Bronchial epithelial cell (primary cell): Measurements from ENCODE around the gene SMIM12. TPM values are rescaled to one million over a fixed set of nuclear protein-coding genes. Genes with fewer than 3 reads are reported as not detected.

ENCODE experiments used
- DNase-seq: peaks from one replicate; pipeline ENCODE4 v3.0.0-alpha.2; 2010; ENCODE audit warnings: low read depth
- FAIRE-seq: peaks from 2 replicates; lab custom pipeline; 2011; peaks lifted over from hg19 to GRCh38; lab: Jason Lieb, UNC
- H3K27me3 ChIP-seq: 2 replicates; pipeline ENCODE4 v1.5.1; 2011; ENCODE audit warnings: low read length; ENCODE audit not compliant: control insufficient read depth, insufficient read depth
- H3K36me3 ChIP-seq: 2 replicates; pipeline ENCODE4 v1.5.1; 2011; ENCODE audit warnings: low read length; ENCODE audit not compliant: control insufficient read depth, insufficient read depth
- H3K4me3 ChIP-seq: 2 replicates; pipeline ENCODE4 v1.5.1; 2011; ENCODE audit warnings: mild to moderate bottlenecking, low read depth, low read length, control low read depth
- CTCF ChIP-seq: IDR thresholded peaks from 2 replicates; pipeline ENCODE4 v1.5.1; 2011; ENCODE audit warnings: mild to moderate bottlenecking, moderate library complexity, low read length, control low read depth, inconsistent platforms; ENCODE audit not compliant: insufficient read depth, severe bottlenecking
- total RNA-seq: library from RNA; depleted of rRNA; stranded (reverse); fragments of >200 nt; gene quantifications from 2 replicates; pipeline ENCODE4 v1.2.1, GENCODE V29; 2014

SMIM12 gene
- total RNA-seq, 1 donor from 2014 or later, result 34.8 TPM

- no peak for TF ChIP-seq CTCF
- DNase-seq (no peak), FAIRE-seq (no peak)
- Histone ChIP-seq H3K4me3 (no peak overlapping the region), H3K27me3 (no peaks in the 10 kb centered on the region), H3K36me3 (peaks cover 7% of the 10 kb centered on the region)
These were observed 9.2 kb downstream of the SMIM12 start for GRCh38 chr1:34850382-34850781.

GRCh38 chr1:34847094-34847493 lies 12.5 kb downstream of the SMIM12 start:
- FAIRE-seq (no peak), DNase-seq (no peak)
- Histone ChIP-seq H3K27me3 (no peaks in the 10 kb centered on the region), H3K4me3 (no peak overlapping the region), H3K36me3 (no peaks in the 10 kb centered on the region)
- no peak for TF ChIP-seq CTCF

- Histone ChIP-seq H3K4me3 (no peak overlapping the region), H3K27me3 (no peaks in the 10 kb centered on the region), H3K36me3 (no peaks in the 10 kb centered on the region)
- no peak for TF ChIP-seq CTCF
- FAIRE-seq (no peak), DNase-seq (no peak)
These were observed 13.3 kb downstream of the SMIM12 start for GRCh38 chr1:34846265-34846664.

- Histone ChIP-seq H3K27me3 (no peaks in the 10 kb centered on the region), H3K4me3 (no peak overlapping the region), H3K36me3 (no peaks in the 10 kb centered on the region)
- no peak for TF ChIP-seq CTCF
- DNase-seq (no peak), FAIRE-seq (no peak)
These were observed 14.2 kb downstream of the SMIM12 start for GRCh38 chr1:34845131-34845901.

- no peaks in the 10 kb centered on the region for H3K36me3 ChIP-seq
- no peak overlapping the region for H3K4me3 ChIP-seq
- no peak for FAIRE-seq
- H3K27me3 ChIP-seq, result no peaks in the 10 kb centered on the region
- DNase-seq, result peak; percentile 10
- TF ChIP-seq CTCF, result no peak
These were observed 15.3 kb downstream of the SMIM12 start for GRCh38 chr1:34844252-34844634.
